ENCODE results near the gene INTS11.

Gene INTS11

DNA sequence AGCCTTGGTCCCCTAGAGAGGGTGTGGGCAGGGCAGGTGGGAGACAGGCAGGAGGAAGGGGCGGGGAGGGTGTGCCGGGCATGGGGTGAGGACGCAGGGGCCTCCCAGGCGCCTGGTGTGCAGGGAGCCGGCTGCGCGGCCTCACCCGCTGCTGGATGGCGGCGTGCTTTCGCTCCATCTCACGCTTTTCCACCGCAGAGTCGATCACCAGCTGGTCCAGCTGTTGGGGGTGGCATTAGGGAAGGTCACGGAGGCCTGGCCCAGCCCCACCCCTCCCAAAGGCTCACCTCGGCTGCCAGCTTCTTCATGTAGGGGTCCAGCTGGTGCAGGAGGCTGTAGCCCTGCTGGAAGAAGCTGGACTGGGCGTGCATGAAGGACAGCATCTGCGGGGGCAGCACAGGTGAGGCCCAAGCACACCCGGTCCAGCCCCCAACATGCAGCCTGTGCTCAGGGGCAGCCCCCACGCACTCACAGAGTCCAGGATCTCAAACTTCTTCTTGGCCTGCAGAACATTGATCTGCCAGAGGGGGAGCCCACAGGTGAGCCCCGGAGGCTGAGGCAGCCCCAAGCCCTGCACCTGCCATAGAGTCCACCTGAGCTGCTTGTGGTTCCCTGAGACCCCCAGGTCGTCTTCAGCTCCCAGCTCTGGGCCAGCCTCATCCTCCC, 24.6 kb downstream of the INTS11 start:
- no peak overlapping the region for H3K4me2 ChIP-seq (ENCODE audit: insufficient read depth, low read length, poor library complexity, severe bottlenecking)
- no peak overlapping the region for H3K14ac ChIP-seq (ENCODE audit: low read length)
- peaks cover 0 to 3% of the 10 kb centered on the region in 2 donors for H3K9me3 ChIP-seq (replicated peaks in 1 of 2; ENCODE audit: control insufficient read depth in 2 of 2, insufficient read depth in 1 of 2, low read depth in 1 of 2, low read length in 2 of 2)
- no CpG with 5 or more reads among the region's 22 CpGs for whole genome bisulfite sequencing, 2 donors (ENCODE audit: extremely low coverage in 2 of 2, insufficient read length in 2 of 2, insufficient replicate concordance in 1 of 2)
- peaks cover 3 to 28% of the 10 kb centered on the region in 2 donors for H3K36me3 ChIP-seq (replicated peaks in 1 of 2; ENCODE audit: control insufficient read depth in 2 of 2, insufficient read depth in 2 of 2, low read length in 2 of 2)
- H3K79me1 ChIP-seq (ENCODE audit: low read depth, low read length), result peaks cover 4% of the 10 kb centered on the region
- H4K8ac ChIP-seq (ENCODE audit: low read depth, low read length), result no peak overlapping the region
- peak overlapping the region; percentile 39 for H3K23ac ChIP-seq (ENCODE audit: low read depth, low read length, poor library complexity)
- no peak overlapping the region for H3K18ac ChIP-seq (ENCODE audit: low read length)
- H3K4me1 ChIP-seq (ENCODE audit: control insufficient read depth in 2 of 2, insufficient read depth in 1 of 2, low read depth in 1 of 2, low read length in 2 of 2), result peaks cover 4 to 6% of the 10 kb centered on the region in 2 donors
- H3K4ac ChIP-seq (ENCODE audit: low read length), result no peak overlapping the region
- H2BK5ac ChIP-seq (ENCODE audit: low read length), result no peak overlapping the region
- no peak overlapping the region for H2BK120ac ChIP-seq (ENCODE audit: low read depth, low read length)
- no peak overlapping the region for H3K9ac ChIP-seq (ENCODE audit: low read depth, low read length, poor library complexity)
- H3K27ac ChIP-seq (replicated peaks; ENCODE audit: low read length), result no peak overlapping the region
- H4K91ac ChIP-seq (ENCODE audit: low read depth, low read length, poor library complexity), result no peak overlapping the region
- no peak overlapping the region for H2BK15ac ChIP-seq (ENCODE audit: low read length)
- H3K4me3 ChIP-seq (ENCODE audit: low read length in 2 of 2), result no peak overlapping the region
- H3K27me3 ChIP-seq (ENCODE audit: control insufficient read depth in 3 of 3, insufficient read depth in 3 of 3, low read depth in 1 of 3, low read length in 3 of 3), result no peaks in the 10 kb centered on the region
- H2AFZ ChIP-seq (ENCODE audit: low read length), result no peak overlapping the region
- no peak overlapping the region for H2AK5ac ChIP-seq (ENCODE audit: low read depth, low read length)
- no peak overlapping the region for H2BK12ac ChIP-seq (ENCODE audit: low read length)
- no peak for DNase-seq (ENCODE audit: low spot score)

DNA sequence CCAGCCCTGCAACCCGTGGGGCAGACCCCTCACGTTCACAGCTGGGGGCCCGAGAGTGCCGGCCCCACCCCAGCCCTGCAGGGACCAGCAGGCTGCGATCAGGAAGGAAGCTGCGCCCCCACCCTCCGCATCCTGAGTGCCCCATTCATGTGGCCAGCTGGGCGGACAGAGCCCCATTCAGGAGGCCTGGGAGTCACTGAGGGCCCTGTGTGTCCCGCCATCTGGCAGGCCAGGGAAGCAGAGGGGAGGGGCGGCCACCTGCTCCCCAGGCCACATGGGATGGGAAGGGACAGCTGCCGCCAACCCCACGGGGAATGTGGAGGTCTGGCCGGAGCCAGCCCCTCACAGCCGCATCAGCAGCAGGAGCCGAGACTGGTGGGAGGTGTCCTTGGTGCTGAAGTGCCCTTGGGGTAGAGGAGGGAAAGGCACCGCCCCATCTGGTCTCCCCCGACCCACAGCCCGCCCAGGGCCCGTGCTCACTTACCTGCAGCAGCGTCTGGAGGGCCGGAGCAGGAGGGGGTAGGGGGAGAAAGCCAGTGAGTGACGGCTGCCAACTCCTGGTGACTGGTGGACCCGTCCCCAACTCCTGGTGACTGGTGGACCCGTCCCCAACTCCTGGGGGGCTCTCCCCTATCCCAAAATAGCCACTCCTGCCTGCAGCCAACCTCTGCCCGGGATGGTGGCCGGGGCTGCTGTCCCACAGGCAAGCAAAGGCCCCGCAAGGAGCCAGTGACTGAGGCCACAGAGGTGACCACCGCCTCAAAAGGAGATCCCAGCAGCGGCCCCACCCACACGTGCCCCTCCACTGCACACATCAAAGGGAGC, 25.4 kb downstream of the INTS11 start:
- H3K23ac ChIP-seq (ENCODE audit: low read depth, low read length, poor library complexity), result peak overlapping the region; percentile 39
- H3K4ac ChIP-seq (ENCODE audit: low read length), result no peak overlapping the region
- no peak overlapping the region for H3K27ac ChIP-seq (replicated peaks; ENCODE audit: low read length)
- H4K91ac ChIP-seq (ENCODE audit: low read depth, low read length, poor library complexity), result no peak overlapping the region
- no peak overlapping the region for H3K4me2 ChIP-seq (ENCODE audit: insufficient read depth, low read length, poor library complexity, severe bottlenecking)
- H3K4me1 ChIP-seq (ENCODE audit: control insufficient read depth in 2 of 2, insufficient read depth in 1 of 2, low read depth in 1 of 2, low read length in 2 of 2), result no peaks in the 10 kb centered on the region
- H3K14ac ChIP-seq (ENCODE audit: low read length), result no peak overlapping the region
- no peak for DNase-seq (ENCODE audit: low spot score)
- no CpG with 5 or more reads among the region's 30 CpGs for WGBS, 2 donors (ENCODE audit: extremely low coverage in 2 of 2, insufficient read length in 2 of 2, insufficient replicate concordance in 1 of 2)
- no peak overlapping the region for H2BK5ac ChIP-seq (ENCODE audit: low read length)
- peaks cover 0 to 3% of the 10 kb centered on the region in 2 donors for H3K9me3 ChIP-seq (replicated peaks in 1 of 2; ENCODE audit: control insufficient read depth in 2 of 2, insufficient read depth in 1 of 2, low read depth in 1 of 2, low read length in 2 of 2)
- no peaks in the 10 kb centered on the region for H3K27me3 ChIP-seq (ENCODE audit: control insufficient read depth in 3 of 3, insufficient read depth in 3 of 3, low read depth in 1 of 3, low read length in 3 of 3)
- H3K36me3 ChIP-seq (replicated peaks in 1 of 2; ENCODE audit: control insufficient read depth in 2 of 2, insufficient read depth in 2 of 2, low read length in 2 of 2), result peaks cover 3 to 28% of the 10 kb centered on the region in 2 donors
- no peak overlapping the region for H2BK12ac ChIP-seq (ENCODE audit: low read length)
- peaks cover 4% of the 10 kb centered on the region for H3K79me1 ChIP-seq (ENCODE audit: low read depth, low read length)
- no peak overlapping the region for H2BK15ac ChIP-seq (ENCODE audit: low read length)
- H2AK5ac ChIP-seq (ENCODE audit: low read depth, low read length), result no peak overlapping the region
- no peak overlapping the region for H3K18ac ChIP-seq (ENCODE audit: low read length)
- no peak overlapping the region for H2AFZ ChIP-seq (ENCODE audit: low read length)
- no peak overlapping the region for H2BK120ac ChIP-seq (ENCODE audit: low read depth, low read length)
- no peak overlapping the region for H3K9ac ChIP-seq (ENCODE audit: low read depth, low read length, poor library complexity)
- H4K8ac ChIP-seq (ENCODE audit: low read depth, low read length), result no peak overlapping the region
- H3K4me3 ChIP-seq (ENCODE audit: low read length in 2 of 2), result no peak overlapping the region

DNA sequence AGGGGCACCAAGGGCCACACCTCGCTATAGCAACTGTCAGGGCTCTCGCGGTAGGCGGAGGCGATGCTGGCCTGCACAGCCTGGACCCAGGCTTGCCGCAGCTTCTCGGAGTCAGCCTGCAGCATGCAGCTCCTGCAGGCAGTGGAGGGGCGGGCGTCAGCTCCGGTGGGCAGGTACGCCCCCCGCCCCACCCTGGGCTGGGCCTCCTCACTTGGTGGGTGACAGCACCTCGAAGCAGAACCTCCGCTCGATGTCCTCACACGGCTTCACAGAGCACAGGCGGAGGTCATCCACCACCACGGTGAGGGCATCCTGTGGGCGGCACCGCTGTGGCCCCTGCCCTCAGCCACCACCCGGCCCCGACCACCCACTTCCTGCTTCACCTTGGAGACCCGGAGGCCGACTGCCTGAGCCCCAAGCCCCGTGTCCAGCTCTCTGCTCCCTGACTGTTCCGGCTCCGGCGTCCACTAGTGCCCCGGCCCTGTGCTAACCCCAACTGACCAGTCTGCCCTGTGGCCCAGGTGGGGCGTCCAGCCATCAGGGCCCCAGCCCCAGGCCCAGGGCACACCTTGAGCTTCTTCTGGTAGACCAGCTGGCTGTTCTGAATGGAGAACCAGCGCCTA, 26.5 kb downstream of the INTS11 start:
- Histone ChIP-seq H3K4ac (ENCODE audit: low read length) (no peak overlapping the region), H3K18ac (ENCODE audit: low read length) (no peak overlapping the region), H3K4me1 (ENCODE audit: control insufficient read depth in 2 of 2, insufficient read depth in 1 of 2, low read depth in 1 of 2, low read length in 2 of 2) (no peaks in the 10 kb centered on the region), H2BK5ac (ENCODE audit: low read length) (peak overlapping the region; percentile 24), H3K36me3 (replicated peaks in 1 of 2; ENCODE audit: control insufficient read depth in 2 of 2, insufficient read depth in 2 of 2, low read length in 2 of 2) (peaks cover 3 to 31% of the 10 kb centered on the region in 2 donors), H2BK120ac (ENCODE audit: low read depth, low read length) (no peak overlapping the region), H3K9me3 (replicated peaks in 1 of 2; ENCODE audit: control insufficient read depth in 2 of 2, insufficient read depth in 1 of 2, low read depth in 1 of 2, low read length in 2 of 2) (peaks cover 0 to 3% of the 10 kb centered on the region in 2 donors), H2AK5ac (ENCODE audit: low read depth, low read length) (no peak overlapping the region), H4K91ac (ENCODE audit: low read depth, low read length, poor library complexity) (no peak overlapping the region), H3K4me3 (ENCODE audit: low read length in 2 of 2) (no peak overlapping the region), H3K27ac (replicated peaks; ENCODE audit: low read length) (no peak overlapping the region), H3K14ac (ENCODE audit: low read length) (no peak overlapping the region), H3K9ac (ENCODE audit: low read depth, low read length, poor library complexity) (no peak overlapping the region), H2BK15ac (ENCODE audit: low read length) (no peak overlapping the region), H2BK12ac (ENCODE audit: low read length) (no peak overlapping the region), H3K23ac (ENCODE audit: low read depth, low read length, poor library complexity) (no peak overlapping the region), H2AFZ (ENCODE audit: low read length) (no peak overlapping the region), H4K8ac (ENCODE audit: low read depth, low read length) (peak overlapping the region; percentile 43), H3K79me1 (ENCODE audit: low read depth, low read length) (peaks cover 4% of the 10 kb centered on the region), H3K27me3 (ENCODE audit: control insufficient read depth in 3 of 3, insufficient read depth in 3 of 3, low read depth in 1 of 3, low read length in 3 of 3) (no peaks in the 10 kb centered on the region), H3K4me2 (ENCODE audit: insufficient read depth, low read length, poor library complexity, severe bottlenecking) (no peak overlapping the region)
- no peak for DNase-seq (ENCODE audit: low spot score)
- no CpG with 5 or more reads among the region's 31 CpGs for WGBS, 2 donors (ENCODE audit: extremely low coverage in 2 of 2, insufficient read length in 2 of 2, insufficient replicate concordance in 1 of 2)
